Lung (tissue), 12 donors: ENCODE measurements around the gene TFR2. TPM values are rescaled to one million over a fixed set of nuclear protein-coding genes. Genes with fewer than 3 reads are reported as not detected.

ENCODE experiments used
- ATAC-seq: fragments of 200-7000 bp; cut with Tn5 transposase; one replicate; pipeline ENCODE4 v1.9.1; 2020; ENCODE audit warnings: moderate number of reproducible peaks; ENCODE audit not compliant: insufficient read depth, low FRiP score
- DNase-seq, 3 donors: peaks; one replicate each; pipeline ENCODE4 v3.0.0-alpha.2; 2013 to 2017
- H3K27ac ChIP-seq, 2 donors: one replicate each; pipeline ENCODE4 v1.5.1; 2013; ENCODE audit warnings: mild to moderate bottlenecking in 2 of 2, moderate library complexity in 2 of 2, control low read depth in 1 of 2, inconsistent platforms in 1 of 2, low read depth in 1 of 2, low read length in 1 of 2
- H3K27me3 ChIP-seq, 3 donors: one replicate each; pipeline ENCODE4 v1.5.1; 2013; ENCODE audit warnings: low read length in 2 of 3; ENCODE audit not compliant: control insufficient read depth in 3 of 3, insufficient read depth in 3 of 3
- H3K36me3 ChIP-seq, 4 donors: one replicate each; pipeline ENCODE4 v1.5.1; 2013; ENCODE audit warnings: low read length in 4 of 4, mild to moderate bottlenecking in 1 of 4, moderate library complexity in 1 of 4; ENCODE audit not compliant: control insufficient read depth in 4 of 4, insufficient read depth in 4 of 4
- H3K4me1 ChIP-seq, 5 donors: one replicate each; pipeline ENCODE4 v1.5.1; 2013; ENCODE audit warnings: low read length in 5 of 5, mild to moderate bottlenecking in 2 of 5, moderate library complexity in 1 of 5; ENCODE audit not compliant: control insufficient read depth in 5 of 5, insufficient read depth in 5 of 5
- H3K4me3 ChIP-seq: one replicate; pipeline ENCODE4 v1.5.1; 2013; ENCODE audit warnings: mild to moderate bottlenecking, control low read depth, moderate library complexity
- H3K9ac ChIP-seq, 2 donors: one replicate each; pipeline ENCODE4 v1.5.1; 2013; ENCODE audit warnings: low read length in 2 of 2, control low read depth in 1 of 2; ENCODE audit not compliant: insufficient read depth in 1 of 2
- H3K9me3 ChIP-seq, 4 donors: one replicate each; pipeline ENCODE4 v1.5.1; 2013; ENCODE audit warnings: low read length in 3 of 4, mild to moderate bottlenecking in 1 of 4, moderate library complexity in 1 of 4; ENCODE audit not compliant: control insufficient read depth in 4 of 4, insufficient read depth in 3 of 4
- CTCF ChIP-seq: IDR thresholded peaks from 2 replicates; pipeline ENCODE4 v1.5.1; 2012; ENCODE audit warnings: mild to moderate bottlenecking; ENCODE audit errors: control extremely low read depth, extremely low read depth
- WGBS, 2 donors: extraction: QIAGEN DNeasy Blood & Tissue Kit; methylation state at CpG; one replicate each; pipeline ENCODE4 v1.1.7; 2013; 5-methylcytosine and 5-hydroxymethylcytosine counted together
- polyA plus RNA-seq, 2 donors: library from polyadenylated mRNA; stranded (reverse); fragments of 200-250 nt; gene quantifications; one replicate each; pipeline ENCODE4 v1.2.1, GENCODE V29; 2013
- total RNA-seq, 2 donors: library from RNA; depleted of rRNA in 1 of 2; stranded (reverse); fragments of >200 nt in 1 of 2; gene quantifications; one replicate each; pipeline ENCODE4 v1.2.1, GENCODE V29; 2014 to 2021
- donor health status: control.
- donor health status: control.
- donor health status: Bipolar disorder and iron deficiency.
- donor health status: healthy.
- donor health status: DM: yes; HTN: yes; CAD: no.

The TFR2 gene
- total and polyA plus RNA-seq, 4 donors: 0.33 to 2.1 (median 1.3) TPM

DNA sequence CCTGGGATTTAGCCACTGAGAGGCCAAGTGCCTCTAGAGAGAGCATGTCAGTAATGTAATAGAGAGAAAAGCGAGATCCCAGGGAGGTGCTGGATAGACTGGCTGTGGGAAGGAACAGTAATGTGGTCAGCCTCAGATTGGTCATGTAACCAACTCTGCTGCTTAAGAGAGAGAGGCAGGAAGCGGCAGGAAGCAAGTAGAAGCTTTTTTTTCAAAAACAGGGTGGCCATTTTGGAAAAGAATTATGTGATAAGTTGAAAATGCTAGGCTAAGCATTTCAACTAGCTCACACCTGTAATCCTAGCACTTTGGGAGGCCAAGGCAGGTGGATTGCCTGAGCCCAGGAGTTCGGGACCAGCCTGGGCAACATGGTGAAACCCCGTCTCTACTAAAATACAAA lies 42.9 kb downstream of the TFR2 start:
- DNase-seq: no peak
- ATAC-seq: no peak
- Histone ChIP-seq H3K27ac (no peak overlapping the region), H3K36me3 (peaks cover 0 to 2% (median 0%) of the 10 kb centered on the region in 4 donors), H3K4me1 (peaks cover 0 to 15% (median 0%) of the 10 kb centered on the region in 5 donors), H3K9ac (no peak overlapping the region), H3K9me3 (no peaks in the 10 kb centered on the region), H3K27me3 (no peaks in the 10 kb centered on the region), H3K4me3 (no peak overlapping the region)
- 83 to 85% methylated on average over 4 of the region's 4 CpGs for WGBS, 2 donors
- TF ChIP-seq CTCF: no peak

- ATAC-seq: no peak
These were observed 46.2 kb downstream of the TFR2 start for GRCh38 chr7:100595188-100595587.

GRCh38 chr7:100591596-100591995 lies 49.8 kb downstream of the TFR2 start:
- TF ChIP-seq CTCF: no peak
- Histone ChIP-seq H3K27ac (no peak overlapping the region), H3K27me3 (no peaks in the 10 kb centered on the region), H3K4me1 (peaks cover 0 to 17% (median 3%) of the 10 kb centered on the region in 5 donors), H3K36me3 (peaks cover 0 to 2% (median 0%) of the 10 kb centered on the region in 4 donors), H3K9me3 (no peaks in the 10 kb centered on the region), H3K9ac (no peak overlapping the region), H3K4me3 (no peak overlapping the region)
- no peak for DNase-seq
- WGBS, 2 donors: 95% methylated on average over 17 of the region's 17 CpGs
- no peak for ATAC-seq

More at GRCh38 chr7:100595188-100595587, 46.2 kb downstream of the TFR2 start:
- no peaks in the 10 kb centered on the region for H3K9me3 ChIP-seq
- H3K27ac ChIP-seq: no peak overlapping the region
- no peak for DNase-seq
- WGBS, 2 donors: 94 to 96% methylated on average over 7 of the region's 7 CpGs
- peaks cover 0 to 2% (median 0%) of the 10 kb centered on the region in 4 donors for H3K36me3 ChIP-seq
- no peak overlapping the region for H3K4me3 ChIP-seq
- no peaks in the 10 kb centered on the region for H3K27me3 ChIP-seq
- no peak overlapping the region for H3K9ac ChIP-seq
- H3K4me1 ChIP-seq: peaks cover 0 to 6% (median 2%) of the 10 kb centered on the region in 5 donors
- no peak for TF ChIP-seq CTCF
